ENCODE results near the gene TOM1L1. TPM values are rescaled to one million over a fixed set of nuclear protein-coding genes. Genes with fewer than 3 reads are reported as not detected.

The TOM1L1 gene
- total and polyA plus RNA-seq, 7 experiments from 2014 or later: 0.19 TPM; not detected in 6

DNA sequence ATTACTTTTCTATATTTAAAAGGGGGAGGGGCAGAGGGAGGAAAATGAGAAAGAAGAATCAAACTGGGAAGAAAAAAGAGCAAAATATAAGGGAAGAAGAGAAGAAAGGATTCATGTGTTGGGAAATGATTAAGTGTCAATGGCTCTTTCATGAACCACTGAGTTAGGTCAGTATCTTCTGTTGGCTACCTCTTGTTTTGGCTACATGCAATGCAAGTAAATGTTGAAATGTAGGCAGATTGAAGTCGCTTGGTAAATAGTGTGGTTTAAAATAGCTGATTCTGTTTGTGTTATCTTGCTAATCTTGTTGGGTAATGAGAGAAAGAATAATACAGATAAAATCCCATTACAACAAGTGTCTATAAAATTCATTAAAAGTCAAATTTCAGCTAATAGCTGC lies 40.6 kb downstream of the TOM1L1 start:
- Mint-ChIP-seq H3K9me3 (no peaks in the 10 kb centered on the region), H3K4me3 (no peak overlapping the region), H3K4me1 (peaks cover 0 to 2% (median 0%) of the 10 kb centered on the region in 7 donors), H3K36me3 (no peaks in the 10 kb centered on the region), H3K27me3 (peaks cover 0 to 15% (median 6%) of the 10 kb centered on the region in 5 donors), H3K27ac (no peak overlapping the region)
- intact Hi-C loops (cut with micrococcal nuclease): no loop called here
- H3K4me1 ChIP-seq (ENCODE audit: control insufficient read depth in 2 of 2, insufficient read depth in 2 of 2, low read length in 2 of 2): no peaks in the 10 kb centered on the region
- no peak overlapping the region for H3K27ac ChIP-seq (ENCODE audit: low read depth, low read length)
- H3K27me3 ChIP-seq (ENCODE audit: control insufficient read depth in 2 of 2, insufficient read depth in 2 of 2, low read length in 2 of 2): no peaks in the 10 kb centered on the region
- no peak for ATAC-seq
- H3K36me3 ChIP-seq (ENCODE audit: control insufficient read depth in 2 of 3, insufficient read depth in 3 of 3, low read length in 3 of 3): no peaks in the 10 kb centered on the region
- ChIA-PET POLR2A (no interaction called here), CTCF (no interaction called here)
- H3K4me3 ChIP-seq (ENCODE audit: low read length): no peak overlapping the region
- no peak for DNase-seq
- no peaks in the 10 kb centered on the region for H3K9me3 ChIP-seq (ENCODE audit: control insufficient read depth in 2 of 3, low read length in 3 of 3)

DNA sequence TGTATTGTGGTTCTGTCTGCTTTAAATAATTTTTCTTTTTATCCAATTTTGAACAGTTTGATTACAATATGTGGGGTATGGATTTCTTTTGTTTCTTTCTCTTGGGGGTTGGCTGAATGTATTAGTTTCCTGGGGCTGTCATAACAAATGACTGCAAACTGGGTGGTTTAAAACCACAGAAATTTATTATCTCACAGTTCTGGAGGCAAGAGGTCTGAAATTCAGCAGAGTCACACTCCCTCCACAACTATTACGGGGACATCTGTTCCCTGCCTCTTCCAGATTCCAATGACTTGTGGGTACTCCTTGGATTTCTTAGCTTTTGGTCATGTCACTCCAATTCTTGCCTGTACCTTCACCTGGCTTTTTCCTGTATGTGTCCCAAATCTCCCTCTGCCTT lies 44.1 kb downstream of the TOM1L1 start:
- H3K4me1 ChIP-seq (ENCODE audit: control insufficient read depth in 2 of 2, insufficient read depth in 2 of 2, low read length in 2 of 2): no peaks in the 10 kb centered on the region
- no peak overlapping the region for H3K4me3 ChIP-seq (ENCODE audit: low read length)
- Mint-ChIP-seq H3K4me1 (peaks cover 0 to 6% (median 2%) of the 10 kb centered on the region in 7 donors), H3K27me3 (peaks cover 6 to 33% (median 7%) of the 10 kb centered on the region in 5 donors), H3K27ac (no peak overlapping the region), H3K4me3 (no peak overlapping the region), H3K36me3 (peaks cover 0 to 7% (median 0%) of the 10 kb centered on the region in 5 donors), H3K9me3 (peaks cover 0 to 4% (median 0%) of the 10 kb centered on the region in 11 donors)
- CTCF ChIA-PET: no interaction called here
- POLR2A ChIA-PET: no interaction called here
- no peak overlapping the region for H3K27ac ChIP-seq (ENCODE audit: low read depth, low read length)
- ATAC-seq (no peak), DNase-seq (no peak)
- intact Hi-C loops (cut with micrococcal nuclease): no loop called here
- no peaks in the 10 kb centered on the region for H3K27me3 ChIP-seq (ENCODE audit: control insufficient read depth in 2 of 2, insufficient read depth in 2 of 2, low read length in 2 of 2)
- no peaks in the 10 kb centered on the region for H3K9me3 ChIP-seq (ENCODE audit: control insufficient read depth in 2 of 3, low read length in 3 of 3)
- H3K36me3 ChIP-seq (ENCODE audit: control insufficient read depth in 2 of 3, insufficient read depth in 3 of 3, low read length in 3 of 3): no peaks in the 10 kb centered on the region

- H3K36me3 Mint-ChIP-seq: peaks cover 0 to 7% (median 0%) of the 10 kb centered on the region in 5 donors
- POLR2A ChIA-PET: no interaction called here
- Histone ChIP-seq H3K27ac (ENCODE audit: low read depth, low read length) (no peak overlapping the region), H3K4me1 (ENCODE audit: control insufficient read depth in 2 of 2, insufficient read depth in 2 of 2, low read length in 2 of 2) (no peaks in the 10 kb centered on the region), H3K36me3 (ENCODE audit: control insufficient read depth in 2 of 3, insufficient read depth in 3 of 3, low read length in 3 of 3) (no peaks in the 10 kb centered on the region), H3K9me3 (ENCODE audit: control insufficient read depth in 2 of 3, low read length in 3 of 3) (no peaks in the 10 kb centered on the region), H3K27me3 (ENCODE audit: control insufficient read depth in 2 of 2, insufficient read depth in 2 of 2, low read length in 2 of 2) (no peaks in the 10 kb centered on the region), H3K4me3 (ENCODE audit: low read length) (no peak overlapping the region)
- peaks cover 6 to 33% (median 7%) of the 10 kb centered on the region in 5 donors for H3K27me3 Mint-ChIP-seq
- ATAC-seq (no peak), DNase-seq (no peak)
- no peak overlapping the region for H3K27ac Mint-ChIP-seq
- H3K4me1 Mint-ChIP-seq: peaks cover 0 to 6% (median 2%) of the 10 kb centered on the region in 7 donors
- CTCF ChIA-PET: no interaction called here
- H3K9me3 Mint-ChIP-seq: peaks cover 0 to 4% (median 0%) of the 10 kb centered on the region in 11 donors
- intact Hi-C loops (cut with micrococcal nuclease): no loop called here
- no peak overlapping the region for H3K4me3 Mint-ChIP-seq
These were observed 44.6 kb downstream of the TOM1L1 start for GRCh38 chr17:54945231-54945630.

DNA sequence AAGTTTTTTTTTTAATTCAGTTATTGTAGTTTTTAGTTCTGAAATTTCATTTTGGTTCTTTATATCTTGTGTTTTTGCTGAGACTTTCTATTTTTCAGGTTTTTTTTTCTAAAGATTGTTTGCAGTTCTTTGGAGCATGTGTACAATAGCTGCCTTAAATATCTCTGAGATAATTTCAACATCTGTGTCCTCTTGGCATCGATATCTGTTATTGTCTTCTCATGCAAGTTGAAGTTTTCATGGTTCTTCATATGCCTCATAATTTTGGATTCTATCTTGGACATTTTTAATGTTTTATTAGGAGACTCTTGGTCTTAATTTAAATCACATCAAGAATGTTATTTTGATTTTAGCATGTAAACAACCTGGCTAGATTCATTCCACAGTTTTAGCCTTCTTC lies 45.0 kb downstream of the TOM1L1 start:
- H3K4me3 Mint-ChIP-seq: no peak overlapping the region
- H3K27ac ChIP-seq (ENCODE audit: low read depth, low read length): no peak overlapping the region
- peaks cover 0 to 4% (median 0%) of the 10 kb centered on the region in 11 donors for H3K9me3 Mint-ChIP-seq

GRCh38 chr17:54947396-54947795 lies 46.7 kb downstream of the TOM1L1 start:
- Histone ChIP-seq H3K4me3 (ENCODE audit: low read length) (no peak overlapping the region), H3K27ac (ENCODE audit: low read depth, low read length) (no peak overlapping the region), H3K36me3 (ENCODE audit: control insufficient read depth in 2 of 3, insufficient read depth in 3 of 3, low read length in 3 of 3) (no peaks in the 10 kb centered on the region), H3K4me1 (ENCODE audit: control insufficient read depth in 2 of 2, insufficient read depth in 2 of 2, low read length in 2 of 2) (no peaks in the 10 kb centered on the region), H3K9me3 (ENCODE audit: control insufficient read depth in 2 of 3, low read length in 3 of 3) (no peaks in the 10 kb centered on the region), H3K27me3 (ENCODE audit: control insufficient read depth in 2 of 2, insufficient read depth in 2 of 2, low read length in 2 of 2) (no peaks in the 10 kb centered on the region)
- Mint-ChIP-seq H3K4me1 (peaks cover 0 to 6% (median 2%) of the 10 kb centered on the region in 7 donors), H3K36me3 (peaks cover 0 to 14% (median 5%) of the 10 kb centered on the region in 5 donors), H3K27me3 (peaks cover 6 to 33% (median 7%) of the 10 kb centered on the region in 5 donors), H3K9me3 (peaks cover 0 to 4% (median 0%) of the 10 kb centered on the region in 11 donors), H3K4me3 (no peak overlapping the region), H3K27ac (no peak overlapping the region)
- ATAC-seq (no peak), DNase-seq (no peak)
- intact Hi-C loops (cut with micrococcal nuclease): no loop called here
- POLR2A ChIA-PET: no interaction called here
- CTCF ChIA-PET: no interaction called here

More for the DNA sequence above, 45.0 kb downstream of the TOM1L1 start:
- H3K27me3 ChIP-seq (ENCODE audit: control insufficient read depth in 2 of 2, insufficient read depth in 2 of 2, low read length in 2 of 2): no peaks in the 10 kb centered on the region
- no peaks in the 10 kb centered on the region for H3K4me1 ChIP-seq (ENCODE audit: control insufficient read depth in 2 of 2, insufficient read depth in 2 of 2, low read length in 2 of 2)
- Mint-ChIP-seq H3K4me1 (peaks cover 0 to 6% (median 2%) of the 10 kb centered on the region in 7 donors), H3K27me3 (peaks cover 6 to 33% (median 7%) of the 10 kb centered on the region in 5 donors), H3K27ac (no peak overlapping the region), H3K36me3 (peaks cover 0 to 7% (median 0%) of the 10 kb centered on the region in 5 donors)
- no peaks in the 10 kb centered on the region for H3K9me3 ChIP-seq (ENCODE audit: control insufficient read depth in 2 of 3, low read length in 3 of 3)
- ChIA-PET CTCF (no interaction called here), POLR2A (no interaction called here)
- ATAC-seq: no peak
- intact Hi-C loops (cut with micrococcal nuclease): no loop called here
- no peak overlapping the region for H3K4me3 ChIP-seq (ENCODE audit: low read length)
- H3K36me3 ChIP-seq (ENCODE audit: control insufficient read depth in 2 of 3, insufficient read depth in 3 of 3, low read length in 3 of 3): no peaks in the 10 kb centered on the region
- no peak for DNase-seq

- Histone ChIP-seq H3K27me3 (ENCODE audit: control insufficient read depth in 2 of 2, insufficient read depth in 2 of 2, low read length in 2 of 2) (no peaks in the 10 kb centered on the region), H3K36me3 (ENCODE audit: control insufficient read depth in 2 of 3, insufficient read depth in 3 of 3, low read length in 3 of 3) (no peaks in the 10 kb centered on the region), H3K27ac (ENCODE audit: low read depth, low read length) (no peak overlapping the region), H3K9me3 (ENCODE audit: control insufficient read depth in 2 of 3, low read length in 3 of 3) (no peaks in the 10 kb centered on the region), H3K4me3 (ENCODE audit: low read length) (no peak overlapping the region), H3K4me1 (ENCODE audit: control insufficient read depth in 2 of 2, insufficient read depth in 2 of 2, low read length in 2 of 2) (no peaks in the 10 kb centered on the region)
- H3K9me3 Mint-ChIP-seq: peaks cover 0 to 4% (median 0%) of the 10 kb centered on the region in 11 donors
- CTCF ChIA-PET: no interaction called here
- peaks cover 6 to 33% (median 7%) of the 10 kb centered on the region in 5 donors for H3K27me3 Mint-ChIP-seq
- intact Hi-C loops (cut with micrococcal nuclease): no loop called here
- DNase-seq (no peak), ATAC-seq (no peak)
- no peak overlapping the region for H3K4me3 Mint-ChIP-seq
- H3K4me1 Mint-ChIP-seq: peaks cover 0 to 6% (median 2%) of the 10 kb centered on the region in 7 donors
- H3K36me3 Mint-ChIP-seq: peaks cover 0 to 14% (median 5%) of the 10 kb centered on the region in 5 donors
- POLR2A ChIA-PET: no interaction called here
- H3K27ac Mint-ChIP-seq: no peak overlapping the region
These were observed 47.7 kb downstream of the TOM1L1 start for GRCh38 chr17:54948380-54948779.

DNA sequence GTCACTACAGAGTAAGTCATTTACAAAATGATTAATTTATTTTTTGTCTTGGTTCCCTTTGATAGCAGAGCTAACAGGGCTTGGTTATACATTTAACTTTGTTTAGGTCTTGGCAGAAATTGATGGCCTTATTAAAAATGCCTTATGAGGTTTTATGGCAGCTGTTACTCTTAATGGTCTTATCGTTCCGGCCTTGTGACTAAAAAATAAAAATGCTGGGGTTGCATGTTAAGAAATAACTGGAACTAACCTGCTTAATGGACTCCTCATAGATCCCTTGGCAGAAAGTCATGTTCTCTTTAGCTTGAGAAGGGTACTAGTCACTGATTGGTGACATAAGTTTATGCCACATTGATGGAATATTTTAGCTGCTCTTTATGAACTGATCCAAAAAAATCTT lies 49.5 kb downstream of the TOM1L1 start:
- no peaks in the 10 kb centered on the region for H3K4me1 ChIP-seq (ENCODE audit: control insufficient read depth in 2 of 2, insufficient read depth in 2 of 2, low read length in 2 of 2)
- Mint-ChIP-seq H3K27me3 (peaks cover 6 to 25% (median 7%) of the 10 kb centered on the region in 5 donors), H3K4me3 (no peak overlapping the region), H3K4me1 (peaks cover 0 to 6% (median 2%) of the 10 kb centered on the region in 7 donors), H3K27ac (no peak overlapping the region), H3K36me3 (peaks cover 0 to 14% (median 5%) of the 10 kb centered on the region in 5 donors), H3K9me3 (peaks cover 0 to 4% (median 0%) of the 10 kb centered on the region in 11 donors)
- DNase-seq: no peak
- no peaks in the 10 kb centered on the region for H3K9me3 ChIP-seq (ENCODE audit: control insufficient read depth in 2 of 3, low read length in 3 of 3)
- ChIA-PET POLR2A (no interaction called here), CTCF (no interaction called here)
- H3K36me3 ChIP-seq (ENCODE audit: control insufficient read depth in 2 of 3, insufficient read depth in 3 of 3, low read length in 3 of 3): no peaks in the 10 kb centered on the region
- no peak overlapping the region for H3K27ac ChIP-seq (ENCODE audit: low read depth, low read length)
- intact Hi-C loops (cut with micrococcal nuclease): no loop called here
- H3K27me3 ChIP-seq (ENCODE audit: control insufficient read depth in 2 of 2, insufficient read depth in 2 of 2, low read length in 2 of 2): no peaks in the 10 kb centered on the region
- ATAC-seq: no peak
- H3K4me3 ChIP-seq (ENCODE audit: low read length): no peak overlapping the region

Measured in naive thymus-derived CD4-positive, alpha-beta T cell (primary cell).